Sciatic nerve (tissue), 2 donors: Measurements from ENCODE around the gene ADPRHL1. TPM values are rescaled to one million over a fixed set of nuclear protein-coding genes. Genes with fewer than 3 reads are reported as not detected.

Source experiments
- ATAC-seq: fragments of 200-7000 bp; cut with Tn5 transposase; one replicate; pipeline ENCODE4 v1.9.1; 2020; ENCODE audit warnings: mild to moderate bottlenecking, moderate library complexity
- DNase-seq: peaks from one replicate; pipeline ENCODE4 v3.0.0-alpha.2; 2020; ENCODE audit warnings: low spot score
- intact Hi-C: fragments of 100-400 bp; cut with DNase I; formaldehyde crosslinking; loops from one replicate; pipeline ENCODE4 v1.14.2; 2022
- total RNA-seq: library from RNA; stranded (reverse); fragmentation: NEBNext Ultra II Directional; extraction: Animal tissue kit (Norgen Biotek cat#: 25700); gene quantifications from one replicate; pipeline ENCODE4 v1.2.1, GENCODE V29; 2021
- donor health status: DM: no; HTN: no; CAD: no.
- donor health status: DM: no; HTN: no; CAD: no.

The ADPRHL1 gene
- total RNA-seq, 1 donor from 2014 or later, result 14.5 TPM

GRCh38 chr13:113422807-113423519, 30.3 kb downstream of the ADPRHL1 start:
- intact Hi-C loops, result no loop called here

GRCh38 chr13:113421673-113422270, 31.5 kb downstream of the ADPRHL1 start:
- DNase-seq, result peak; percentile 81
- intact Hi-C loops, result no loop called here
- peak; percentile 76 for ATAC-seq

More at GRCh38 chr13:113422807-113423519, 30.3 kb downstream of the ADPRHL1 start:
- ATAC-seq (peak; percentile 66), DNase-seq (no peak)

GRCh38 chr13:113420833-113421600, 32.3 kb downstream of the ADPRHL1 start:
- no peak for DNase-seq

GRCh38 chr13:113420232-113420631, 33.1 kb downstream of the ADPRHL1 start:
- ATAC-seq, result no peak
- DNase-seq, result no peak

More at GRCh38 chr13:113420833-113421600, 32.3 kb downstream of the ADPRHL1 start:
- peak; percentile 24 for ATAC-seq
- intact Hi-C loops, result no loop called here

GRCh38 chr13:113419531-113420193, 33.6 kb downstream of the ADPRHL1 start:
- DNase-seq, result no peak
- no peak for ATAC-seq
- intact Hi-C loops, result no loop called here

More at GRCh38 chr13:113420232-113420631, 33.1 kb downstream of the ADPRHL1 start:
- intact Hi-C loops, result no loop called here

- intact Hi-C loops, result no loop called here
- no peak for ATAC-seq
- DNase-seq, result no peak
Measured at GRCh38 chr13:113418722-113419049, 34.6 kb downstream of the ADPRHL1 start.

- intact Hi-C loops, result no loop called here
- no peak for ATAC-seq
- no peak for DNase-seq
Measured at GRCh38 chr13:113417836-113418721, 35.2 kb downstream of the ADPRHL1 start.

- DNase-seq, result no peak
- no peak for ATAC-seq
- intact Hi-C loops, result no loop called here
Measured at GRCh38 chr13:113417008-113417751, 36.1 kb downstream of the ADPRHL1 start.

- no peak for DNase-seq
- intact Hi-C loops, result no loop called here
- no peak for ATAC-seq
Measured at GRCh38 chr13:113415825-113416224, 37.5 kb downstream of the ADPRHL1 start.

GRCh38 chr13:113415032-113415431, 38.3 kb downstream of the ADPRHL1 start:
- ATAC-seq (no peak), DNase-seq (no peak)
- intact Hi-C loops, result no loop called here

- ATAC-seq (no peak), DNase-seq (no peak)
- intact Hi-C loops, result no loop called here
Measured at GRCh38 chr13:113414335-113414734, 39.0 kb downstream of the ADPRHL1 start.

GRCh38 chr13:113413898-113414282, 39.4 kb downstream of the ADPRHL1 start:
- DNase-seq, result no peak
- ATAC-seq, result no peak

GRCh38 chr13:113413178-113413897, 40.0 kb downstream of the ADPRHL1 start:
- intact Hi-C loops, result no loop called here
- ATAC-seq, result no peak
- no peak for DNase-seq

More at GRCh38 chr13:113413898-113414282, 39.4 kb downstream of the ADPRHL1 start:
- intact Hi-C loops, result no loop called here

GRCh38 chr13:113412440-113412839, 40.8 kb downstream of the ADPRHL1 start:
- ATAC-seq (no peak), DNase-seq (no peak)
- intact Hi-C loops, result no loop called here

- intact Hi-C loops, result no loop called here
- peak; percentile 72 for ATAC-seq
- DNase-seq, result peak; percentile 65
Measured at GRCh38 chr13:113411216-113412023, 41.9 kb downstream of the ADPRHL1 start.

GRCh38 chr13:113410472-113411201, 42.7 kb downstream of the ADPRHL1 start:
- intact Hi-C loops, result no loop called here
- DNase-seq (peak; percentile 55), ATAC-seq (peak; percentile 59)
